Mesothelial cell of epicardium (in vitro differentiated cells): ENCODE results near the gene PLEKHA3. TPM values are rescaled to one million over a fixed set of nuclear protein-coding genes. Genes with fewer than 3 reads are reported as not detected.

Source experiments
- DNase-seq, 2 experiments: peaks; one replicate each; pipeline ENCODE4 v3.0.0; 2021; ENCODE audit warnings: low spot score in 2 of 2; ENCODE audit not compliant: unreplicated experiment in 2 of 2
- H3K27ac Mint-ChIP-seq: 2 replicates; pipeline ENCODE4 v1.8.0; 2021; ENCODE audit warnings: mixed read lengths
- H3K27me3 Mint-ChIP-seq: 2 replicates; pipeline ENCODE4 v1.8.0; 2021; ENCODE audit warnings: low read depth, mixed read lengths
- H3K36me3 Mint-ChIP-seq: 2 replicates; pipeline ENCODE4 v1.8.0; 2021; ENCODE audit warnings: mixed read lengths
- H3K4me1 Mint-ChIP-seq: 2 replicates; pipeline ENCODE4 v1.8.0; 2021; ENCODE audit warnings: mixed read lengths
- H3K4me3 Mint-ChIP-seq: 2 replicates; pipeline ENCODE4 v1.8.0; 2021; ENCODE audit warnings: mild to moderate bottlenecking, moderate library complexity, mixed read lengths
- H3K9me3 Mint-ChIP-seq: 2 replicates; pipeline ENCODE4 v1.8.0; 2021; ENCODE audit warnings: mixed read lengths
- total RNA-seq: library from RNA; stranded (reverse); gene quantifications from 3 replicates; pipeline ENCODE4 v1.2.1, GENCODE V29; 2021
- TF ChIP-seq, protein P1 (sequence below): fragments of 200-600 bp; sonication (generic); IDR thresholded peaks from one replicate; pipeline ENCODE4 v1.5.0; 2021; ENCODE audit warnings: antibody characterized with exemption; ENCODE audit not compliant: unreplicated experiment

Gene PLEKHA3
- total RNA-seq, result 27.3 to 28.9 TPM (median 28.0 TPM) in 3 replicates

DNA sequence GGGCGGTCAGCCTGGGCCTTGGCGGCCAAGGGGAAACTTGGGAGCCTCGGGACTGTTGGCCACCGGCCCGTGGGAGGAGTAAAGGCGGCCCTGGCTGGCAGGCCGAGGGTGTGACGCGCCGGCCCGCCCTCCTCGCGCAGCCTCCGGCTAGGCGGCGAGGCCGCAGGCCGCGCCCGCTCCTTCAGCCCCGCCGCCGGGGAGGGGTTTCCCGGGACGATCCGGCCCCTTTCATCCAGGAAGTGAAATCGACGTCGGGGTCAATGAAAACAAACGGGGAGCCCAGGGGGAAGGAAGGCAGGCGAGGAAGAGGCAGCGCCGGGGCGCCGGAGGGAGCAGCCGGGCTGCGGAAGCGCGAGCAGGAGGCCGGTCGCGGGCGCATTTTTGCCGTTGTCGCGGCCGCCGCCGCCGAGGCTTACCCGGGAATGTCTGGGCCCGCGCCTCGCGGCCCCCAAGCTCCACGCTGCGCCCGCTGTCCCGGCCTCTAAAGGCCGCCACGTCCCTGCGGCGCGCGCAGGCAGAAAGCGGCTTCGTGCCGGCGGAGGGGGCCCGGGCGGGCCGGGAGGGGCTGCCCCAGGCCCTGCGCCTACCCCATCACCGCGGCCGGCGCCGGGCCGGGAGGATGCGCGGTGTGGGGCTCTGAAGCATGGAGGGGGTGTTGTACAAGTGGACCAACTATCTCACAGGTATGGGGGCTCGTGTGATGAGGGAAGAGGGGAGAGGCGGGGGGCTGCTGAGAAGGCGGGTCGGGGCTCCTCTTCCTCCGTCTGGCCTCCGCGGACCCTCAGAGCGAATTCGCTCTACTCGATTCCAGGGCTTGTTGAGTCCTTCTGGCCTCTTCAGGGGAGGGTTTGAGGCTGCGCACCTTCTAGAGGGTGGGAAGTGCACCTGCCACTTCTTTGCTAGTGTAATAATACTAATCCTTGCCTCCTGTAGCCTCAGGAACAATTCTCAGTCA lies at the start of gene PLEKHA3:
TSS of gene PLEKHA3 (plus strand) at position 231 of the 955 bp plus-strand sequence. CDS start at position 644, 413 bp downstream.
- Mint-ChIP-seq H3K4me3 (peak within 1 kb of the TSS; percentile 94), H3K27me3 (no peaks in the 10 kb centered on the region), H3K4me1 (peaks cover 49% of the 10 kb centered on the region), H3K27ac (peak within 1 kb of the TSS; percentile 99), H3K9me3 (no peaks in the 10 kb centered on the region), H3K36me3 (peaks cover 1% of the 10 kb centered on the region)
- peak; percentile 73 to 84 for DNase-seq
- TF ChIP-seq, protein P1, sequence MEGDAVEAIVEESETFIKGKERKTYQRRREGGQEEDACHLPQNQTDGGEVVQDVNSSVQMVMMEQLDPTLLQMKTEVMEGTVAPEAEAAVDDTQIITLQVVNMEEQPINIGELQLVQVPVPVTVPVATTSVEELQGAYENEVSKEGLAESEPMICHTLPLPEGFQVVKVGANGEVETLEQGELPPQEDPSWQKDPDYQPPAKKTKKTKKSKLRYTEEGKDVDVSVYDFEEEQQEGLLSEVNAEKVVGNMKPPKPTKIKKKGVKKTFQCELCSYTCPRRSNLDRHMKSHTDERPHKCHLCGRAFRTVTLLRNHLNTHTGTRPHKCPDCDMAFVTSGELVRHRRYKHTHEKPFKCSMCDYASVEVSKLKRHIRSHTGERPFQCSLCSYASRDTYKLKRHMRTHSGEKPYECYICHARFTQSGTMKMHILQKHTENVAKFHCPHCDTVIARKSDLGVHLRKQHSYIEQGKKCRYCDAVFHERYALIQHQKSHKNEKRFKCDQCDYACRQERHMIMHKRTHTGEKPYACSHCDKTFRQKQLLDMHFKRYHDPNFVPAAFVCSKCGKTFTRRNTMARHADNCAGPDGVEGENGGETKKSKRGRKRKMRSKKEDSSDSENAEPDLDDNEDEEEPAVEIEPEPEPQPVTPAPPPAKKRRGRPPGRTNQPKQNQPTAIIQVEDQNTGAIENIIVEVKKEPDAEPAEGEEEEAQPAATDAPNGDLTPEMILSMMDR, result no peak

DNA sequence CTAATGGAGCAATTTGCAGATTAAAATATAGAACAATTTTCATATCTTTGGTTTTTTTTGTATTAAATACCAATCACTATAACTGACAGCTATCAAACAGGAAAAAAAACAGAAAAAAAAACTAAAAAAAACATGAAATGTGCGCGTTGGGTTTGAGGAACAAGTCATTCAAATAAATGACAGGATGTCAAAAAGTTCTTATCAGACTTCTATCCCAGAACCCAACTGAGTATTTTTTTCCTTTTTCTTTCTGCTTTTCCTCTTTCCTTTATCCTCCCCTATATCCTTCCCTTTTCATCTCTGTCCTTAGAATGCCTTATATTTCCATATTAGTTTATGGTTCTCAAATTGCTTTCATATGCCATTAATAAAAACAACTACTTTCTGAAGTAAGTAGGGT lies 43.6 kb upstream of the PLEKHA3 start:
- peaks cover 41% of the 10 kb centered on the region for H3K36me3 Mint-ChIP-seq
- no peak for DNase-seq
- peaks cover 2% of the 10 kb centered on the region for H3K4me1 Mint-ChIP-seq
- H3K9me3 Mint-ChIP-seq, result no peaks in the 10 kb centered on the region
- TF ChIP-seq, protein P1, result no peak
- no peak overlapping the region for H3K27ac Mint-ChIP-seq
- H3K27me3 Mint-ChIP-seq, result no peaks in the 10 kb centered on the region
- no peak overlapping the region for H3K4me3 Mint-ChIP-seq

DNA sequence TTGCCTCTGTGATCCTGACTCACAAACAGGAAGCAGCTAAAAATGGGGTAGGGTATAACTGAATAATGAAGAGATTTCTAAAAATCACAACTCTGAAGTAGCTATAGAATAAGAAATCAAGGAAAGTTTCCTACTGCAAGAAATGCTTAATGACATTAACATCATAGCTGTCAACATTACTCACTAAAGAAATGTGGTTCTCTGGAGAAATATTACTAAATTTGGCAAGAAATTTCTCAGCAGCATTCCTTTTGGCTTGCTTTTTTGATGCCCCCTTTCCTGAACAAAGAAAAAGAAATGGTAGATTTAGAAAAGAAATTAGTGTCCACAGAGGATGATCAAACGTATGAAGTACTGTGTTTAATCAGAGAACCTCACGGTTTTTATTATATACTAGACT lies 38.8 kb upstream of the PLEKHA3 start:
- Mint-ChIP-seq H3K27me3 (no peaks in the 10 kb centered on the region), H3K36me3 (peaks cover 36% of the 10 kb centered on the region), H3K27ac (no peak overlapping the region), H3K9me3 (no peaks in the 10 kb centered on the region), H3K4me3 (no peak overlapping the region), H3K4me1 (peaks cover 2% of the 10 kb centered on the region)
- TF ChIP-seq, protein P1, result no peak
- no peak for DNase-seq

DNA sequence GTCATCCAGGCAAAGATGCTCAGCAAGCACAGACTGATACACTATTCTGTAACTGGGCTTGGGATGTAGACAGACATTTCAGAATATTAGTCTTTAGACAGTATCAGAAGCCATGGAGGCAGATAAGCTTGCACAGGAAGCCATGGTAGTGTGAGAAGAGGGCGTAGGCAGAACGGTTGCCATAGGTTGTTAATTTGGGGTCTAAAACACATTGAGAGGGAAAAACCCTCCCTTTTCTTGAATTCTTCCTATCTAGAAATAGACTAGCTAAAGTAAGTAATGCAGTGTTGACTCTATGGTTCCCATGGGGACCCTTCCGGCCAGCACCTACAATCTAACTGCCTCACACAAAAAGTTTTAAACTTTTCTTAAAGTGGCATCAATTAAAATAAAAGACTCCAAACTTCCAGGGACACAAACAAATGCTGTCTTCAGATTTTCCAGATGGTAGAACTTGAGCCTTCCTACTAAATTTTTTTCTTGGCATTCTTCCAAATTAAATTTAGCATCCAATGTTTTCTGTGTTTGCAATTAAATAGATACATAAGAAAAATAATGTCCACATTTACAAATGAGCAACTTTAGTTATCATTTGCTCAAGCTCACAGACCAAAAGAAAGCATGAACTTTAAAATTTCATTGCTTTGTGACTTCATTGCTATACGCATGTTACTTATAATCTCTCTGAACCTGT lies 31.1 kb upstream of the PLEKHA3 start:
- no peak for DNase-seq
- TF ChIP-seq, protein P1, result no peak

DNA sequence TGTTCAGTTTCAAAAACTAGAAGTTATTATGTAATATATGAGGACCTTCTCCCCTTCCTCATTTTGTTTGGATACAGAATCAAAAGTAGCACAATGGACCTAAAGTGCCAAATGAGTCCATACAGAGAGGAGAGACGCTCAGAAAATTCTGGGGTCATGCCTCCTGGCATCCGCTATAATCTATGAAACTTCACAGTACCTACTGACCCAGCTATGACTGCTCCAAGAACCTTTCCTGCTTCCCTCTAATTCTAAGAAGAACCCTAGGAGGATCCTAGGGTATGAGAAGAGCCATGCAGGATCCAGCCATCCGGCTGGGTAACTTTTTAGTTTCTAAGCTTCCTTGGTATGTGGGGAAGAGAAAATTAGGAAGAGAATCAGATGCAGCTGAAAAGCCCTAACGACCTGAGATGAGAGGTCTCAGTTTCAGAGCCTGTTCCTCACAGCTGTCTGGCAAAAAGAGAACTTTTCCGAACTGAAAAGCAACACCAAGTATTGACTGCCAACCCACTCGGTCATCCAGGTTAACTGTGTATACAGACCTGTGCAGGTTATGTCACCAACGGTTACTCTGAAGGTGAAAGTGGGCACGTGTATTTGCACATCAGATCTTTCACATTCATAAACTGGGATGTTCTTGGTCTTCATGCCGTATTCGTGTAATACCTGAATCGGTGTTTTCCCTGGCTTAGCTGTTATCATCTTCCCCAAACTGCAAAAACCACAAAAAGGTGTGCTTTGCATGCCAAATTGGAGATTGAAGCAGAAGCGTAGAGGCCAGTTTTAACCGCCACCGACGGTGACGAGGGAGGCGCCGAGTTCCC lies 30.3 kb upstream of the PLEKHA3 start:
- DNase-seq, result no peak
- no peaks in the 10 kb centered on the region for H3K27me3 Mint-ChIP-seq
- TF ChIP-seq, protein P1, result no peak
- peaks cover 5% of the 10 kb centered on the region for H3K9me3 Mint-ChIP-seq
- H3K27ac Mint-ChIP-seq, result peak overlapping the region; percentile 95
- peaks cover 35% of the 10 kb centered on the region for H3K4me1 Mint-ChIP-seq
- peak overlapping the region; percentile 83 for H3K4me3 Mint-ChIP-seq
- H3K36me3 Mint-ChIP-seq, result peaks cover 26% of the 10 kb centered on the region

More for the DNA sequence above, 31.1 kb upstream of the PLEKHA3 start:
- no peaks in the 10 kb centered on the region for H3K27me3 Mint-ChIP-seq
- H3K4me1 Mint-ChIP-seq, result peaks cover 35% of the 10 kb centered on the region
- peak overlapping the region; percentile 83 for H3K4me3 Mint-ChIP-seq
- H3K36me3 Mint-ChIP-seq, result peaks cover 28% of the 10 kb centered on the region
- no peaks in the 10 kb centered on the region for H3K9me3 Mint-ChIP-seq
- peak overlapping the region; percentile 95 for H3K27ac Mint-ChIP-seq
